GM12878 (cell line): ENCODE measurements around the gene HJURP. TPM values are rescaled to one million over a fixed set of nuclear protein-coding genes. Genes with fewer than 3 reads are reported as not detected.

ENCODE experiments used
- ATAC-seq: fragments of 200-7000 bp; cut with Tn5 transposase; 3 replicates; pipeline ENCODE4 v1.9.1; 2020; ENCODE audit warnings: mild to moderate bottlenecking, moderate library complexity
- BruUV-seq: library from RNA; stranded (reverse); fragments of 400-500 nt; replicated peaks from 2 replicates; lab custom pipeline; 2021; lab: Mats Ljungman, UMichigan
- CTCF ChIA-PET: fragments of 300-600 bp; sonication (Branson Sonifier 250); formaldehyde crosslinking; extraction: SDS; loops from one replicate; lab custom pipeline; 2021; ENCODE audit warnings: inconsistent platforms; lab: Yijun Ruan, JAX
- POLR2A ChIA-PET: fragments of 350-600 bp; formaldehyde crosslinking; extraction: SDS; loops from one replicate; lab custom pipeline; 2021; ENCODE audit warnings: inconsistent platforms; lab: Charles Lee
- RAD21 ChIA-PET: fragments of 300-600 bp; sonication (Branson Sonifier 250); formaldehyde crosslinking; loops from one replicate; lab custom pipeline; 2023; ENCODE audit warnings: antibody characterized with exemption; ENCODE audit not compliant: unreplicated experiment; lab: Charles Lee
- SMC1A ChIA-PET: fragments of 300-600 bp; sonication (Branson Sonifier 250); formaldehyde crosslinking; loops from one replicate; lab custom pipeline; 2023; ENCODE audit not compliant: unreplicated experiment, uncharacterized antibody; lab: Charles Lee
- DNase-seq: peaks from one replicate; pipeline ENCODE4 v3.0.0-alpha.2; 2011; ENCODE audit warnings: low read depth, low spot score
- FAIRE-seq: peaks from 3 replicates; lab custom pipeline; 2011; peaks lifted over from hg19 to GRCh38; lab: Jason Lieb, UNC
- H2AFZ ChIP-seq: 2 replicates; pipeline ENCODE4 v1.6.0; 2011; ENCODE audit warnings: low read depth, low read length, control low read depth; ENCODE audit not compliant: control insufficient read depth
- H3K27ac ChIP-seq: 2 replicates; pipeline ENCODE4 v1.5.1; 2011; ENCODE audit warnings: control low read depth; ENCODE audit not compliant: control insufficient read depth, insufficient read depth
- H3K27me3 ChIP-seq, 2 experiments: replicated peaks in 1 of 2; 2 replicates each; pipeline versions ENCODE4 v1.6.0 to v1.6.1; 2011; ENCODE audit warnings: low read length in 1 of 2; ENCODE audit not compliant: control insufficient read depth in 2 of 2, insufficient read depth in 2 of 2
- H3K36me3 ChIP-seq, 2 experiments: 2 replicates each; pipeline ENCODE4 v1.5.1; 2011; ENCODE audit warnings: low read length in 1 of 2; ENCODE audit not compliant: control insufficient read depth in 2 of 2, insufficient read depth in 2 of 2
- H3K4me1 ChIP-seq: 2 replicates; pipeline ENCODE4 v1.6.1; 2011; ENCODE audit warnings: mild to moderate bottlenecking, low read length, moderate library complexity, mixed read lengths; ENCODE audit not compliant: control insufficient read depth, insufficient read depth
- H3K4me2 ChIP-seq: 2 replicates; pipeline ENCODE4 v1.6.0; 2011; ENCODE audit warnings: control low read depth; ENCODE audit not compliant: control insufficient read depth, insufficient read depth
- H3K4me3 ChIP-seq: fragments of 200-600 bp; sonication (generic); 2 replicates; pipeline ENCODE4 v1.5.1; 2016
- H3K79me2 ChIP-seq: 2 replicates; pipeline ENCODE4 v1.6.0; 2011; ENCODE audit warnings: low read length; ENCODE audit not compliant: control insufficient read depth, insufficient read depth
- H3K9ac ChIP-seq: 2 replicates; pipeline ENCODE4 v1.8.0; 2011; ENCODE audit warnings: low read length, control low read depth, mixed read lengths; ENCODE audit not compliant: control insufficient read depth, insufficient read depth
- H3K9me3 ChIP-seq: replicated peaks from 3 replicates; pipeline ENCODE4 v1.5.1; 2011; ENCODE audit warnings: mild to moderate bottlenecking, low read length; ENCODE audit not compliant: control insufficient read depth, insufficient read depth
- H4K20me1 ChIP-seq: 2 replicates; pipeline ENCODE4 v1.6.0; 2011; ENCODE audit not compliant: control insufficient read depth, insufficient read depth
- ASH2L ChIP-seq: fragments of 300-600, 200-600 bp; sonication (generic); IDR thresholded peaks from 2 replicates; pipeline ENCODE4 v1.6.1; 2017; ENCODE audit warnings: low read depth, mild to moderate bottlenecking, borderline replicate concordance
- BCLAF1 ChIP-seq: fragments of 450-650 bp; IDR thresholded peaks from 2 replicates; pipeline ENCODE4 v1.6.1; 2017; ENCODE audit warnings: antibody characterized with exemption, mild to moderate bottlenecking, moderate library complexity
- BHLHE40 ChIP-seq, 2 experiments: fragments of 450-650 bp in 1 of 2; IDR thresholded peaks; 2 replicates each; pipeline ENCODE4 v1.6.1; 2011 to 2017; ENCODE audit warnings: low read depth in 2 of 2, borderline replicate concordance in 1 of 2, improper control_type of control experiment in 1 of 2, low read length in 1 of 2, mild to moderate bottlenecking in 1 of 2
- CBX5 ChIP-seq: sonication (generic); IDR thresholded peaks from 2 replicates; pipeline ENCODE4 v1.6.1; 2016; ENCODE audit warnings: low read depth, moderate library complexity, mild to moderate bottlenecking, inconsistent platforms
- ETV6 ChIP-seq, 2 experiments: fragments of 450-650 bp in 1 of 2; IDR thresholded peaks in 1 of 2; conservative IDR thresholded peaks in 1 of 2; 2 replicates each; pipeline ENCODE4 v1.6.1; 2014; ENCODE audit warnings: antibody characterized with exemption in 1 of 2, borderline replicate concordance in 1 of 2, low read depth in 1 of 2, mild to moderate bottlenecking in 1 of 2, moderate library complexity in 1 of 2
- HDAC6 ChIP-seq: fragments of 200-600 bp; sonication (generic); IDR thresholded peaks from one replicate; pipeline ENCODE4 v1.8.0; 2017; ENCODE audit warnings: antibody characterized with exemption; ENCODE audit not compliant: unreplicated experiment
- IRF4 ChIP-seq: IDR thresholded peaks from 2 replicates; pipeline ENCODE4 v1.6.1; 2011; ENCODE audit warnings: low read depth, low read length
- IRF5 ChIP-seq: fragments of 450-650 bp; IDR thresholded peaks from 2 replicates; pipeline ENCODE4 v1.6.1; 2017; ENCODE audit warnings: borderline replicate concordance
- MTA2 ChIP-seq: fragments of 450-650 bp; IDR thresholded peaks from 2 replicates; pipeline ENCODE4 v1.6.1; 2016; ENCODE audit warnings: low read depth, mild to moderate bottlenecking, moderate library complexity
- PKNOX1 ChIP-seq: fragments of 450-650 bp; IDR thresholded peaks from 2 replicates; pipeline ENCODE4 v1.6.1; 2016; ENCODE audit warnings: mild to moderate bottlenecking
- PML ChIP-seq: IDR thresholded peaks from 2 replicates; pipeline ENCODE4 v1.6.1; 2012; ENCODE audit warnings: low read length, inconsistent platforms
- RAD21 ChIP-seq: IDR thresholded peaks from 2 replicates; pipeline ENCODE4 v1.6.1; 2011; ENCODE audit warnings: mild to moderate bottlenecking, low read depth, low read length, moderate library complexity; ENCODE audit not compliant: insufficient read depth
- RCOR1 ChIP-seq: conservative IDR thresholded peaks from 2 replicates; pipeline ENCODE4 v1.6.1; 2012; ENCODE audit warnings: low read depth, low read length, improper control_type of control experiment
- TCF7 ChIP-seq: IDR thresholded peaks from 2 replicates; pipeline ENCODE4 v1.6.1; 2014; ENCODE audit warnings: antibody characterized with exemption, borderline replicate concordance
- YY1 ChIP-seq: IDR thresholded peaks from 2 replicates; pipeline ENCODE4 v1.6.1; 2011; ENCODE audit warnings: low read depth, mild to moderate bottlenecking, low read length
- ZBTB33 ChIP-seq: fragments of 450-650 bp; IDR thresholded peaks from 2 replicates; pipeline ENCODE4 v1.6.1; 2017; ENCODE audit warnings: mild to moderate bottlenecking
- ZNF217 ChIP-seq: fragments of 450-650 bp; IDR thresholded peaks from 2 replicates; pipeline ENCODE4 v1.6.1; 2017; ENCODE audit warnings: antibody characterized with exemption, mild to moderate bottlenecking
- WGBS: methylation state at CpG from one replicate; pipeline ENCODE4 v1.1.6; 2016; ENCODE audit warnings: low lambda C conversion rate; ENCODE audit not compliant: insufficient replicate concordance, insufficient coverage; ENCODE audit errors: missing lambda C conversion rate; 5-methylcytosine and 5-hydroxymethylcytosine counted together
- in situ Hi-C: fragments of 300-500 bp; cut with MboI; formaldehyde crosslinking; loops from 9 replicates; pipeline ENCODE4 v1.14.3; 2018; ENCODE audit warnings: mixed read lengths
- intact Hi-C: fragments of 100-400 bp; cut with micrococcal nuclease; formaldehyde crosslinking; loops from one replicate; pipeline ENCODE4 v1.14.2; 2022; ENCODE audit not compliant: unreplicated experiment
- polyA plus RNA-seq, 11 experiments: library from polyadenylated mRNA; depleted of rRNA in 4 of 11; unstranded in 6 of 11; stranded (reverse) in 5 of 11; fragments of >200 nt; fragmentation: Nextera tagmentation in 4 of 11; fragmentation: Illumina TruSeq in 1 of 11; extraction: Ambion mirVana in 4 of 11; extraction: Trizol in 1 of 11; gene quantifications; 1 replicate in 1 of 11; 2 replicates in 10 of 11; pipeline versions ENCODE4 v1.2.1 to v1.2.3, GENCODE V29; 2011 to 2016; ENCODE audit warnings: inconsistent platforms in 2 of 11, missing spikeins in 2 of 11, low read depth in 1 of 11
- total RNA-seq, 4 experiments: library from RNA; depleted of rRNA in 3 of 4; stranded (reverse); fragments of >200 nt in 3 of 4; fragmentation: Illumina TruSeq in 1 of 4; extraction: Trizol in 1 of 4; gene quantifications; 2 replicates each; pipeline versions ENCODE4 v1.2.1 to v1.2.3, GENCODE V29; 2013 to 2021

Gene HJURP
- total and polyA plus RNA-seq, 10 of the 15 experiments (the other 5 are each of a cell fraction or from before 2014, with no cell fraction given): 12.7 to 68.9 (median 44.4) TPM

- Histone ChIP-seq H3K4me3 (no peak overlapping the region), H3K79me2 (peaks cover 32% of the 10 kb centered on the region), H2AFZ (no peak overlapping the region), H3K27me3 (no peaks in the 10 kb centered on the region), H3K27ac (no peak overlapping the region), H3K36me3 (peaks cover 44 to 71% of the 10 kb centered on the region in 2 experiments), H3K4me2 (no peak overlapping the region), H3K4me1 (peaks cover 13% of the 10 kb centered on the region), H4K20me1 (no peaks in the 10 kb centered on the region), H3K9me3 (no peaks in the 10 kb centered on the region), H3K9ac (no peak overlapping the region)
- no TSS peak for BruUV-seq
- ATAC-seq: no peak
- no peak for DNase-seq
- no peak for FAIRE-seq
- WGBS: over 99% methylated on average over 9 of the region's 9 CpGs
- intact Hi-C loops (no loop called here), in situ Hi-C loops (no loop called here)
- SMC1A ChIA-PET: no interaction called here
- RAD21 ChIA-PET: no interaction called here
- POLR2A ChIA-PET: interaction anchor here (0.6 kb wide), 1 partner anchor 155 kb away, joined by 3 read pairs; no protein-coding TSS in a partner anchor
- no peak for TF ChIP-seq TCF7
- no peak for TF ChIP-seq IRF4
- TF ChIP-seq YY1: no peak
- TF ChIP-seq RCOR1: no peak
- TF ChIP-seq IRF5: no peak
- TF ChIP-seq CBX5: no peak
- TF ChIP-seq BHLHE40 (IDR thresholded peaks at IDR 0.05; ENCODE audit: borderline replicate concordance in 1 of 2, low read depth in 2 of 2, low read length in 1 of 2): no peak
- TF ChIP-seq ETV6 (conservative IDR thresholded peaks at IDR 0.05 in 1 of 2, IDR thresholded peaks at IDR 0.05 in 1 of 2; ENCODE audit: borderline replicate concordance in 1 of 2, low read depth in 1 of 2): no peak
- no peak for TF ChIP-seq ASH2L
- TF ChIP-seq RAD21: no peak
- no peak for TF ChIP-seq ZBTB33
- no peak for TF ChIP-seq PML
- TF ChIP-seq ZNF217: no peak
- no peak for TF ChIP-seq PKNOX1
- TF ChIP-seq HDAC6: no peak
- TF ChIP-seq MTA2: no peak
- no peak for TF ChIP-seq BCLAF1
- CTCF ChIA-PET: interaction anchor here (1.2 kb wide), 1 partner anchor 18 kb away, joined by 3 read pairs; no protein-coding TSS in a partner anchor
Measured at GRCh38 chr2:233840520-233840919, 13.8 kb downstream of the HJURP start.
